HepG2 (cell line): ENCODE data around the gene COPA. TPM values are rescaled to one million over a fixed set of nuclear protein-coding genes. Genes with fewer than 3 reads are reported as not detected.

Experiments used
- AKAP8 ChIP-seq: sonication (generic); formaldehyde crosslinking; IDR thresholded peaks from 2 replicates; pipeline ENCODE4 v1.5.1; 2020; ENCODE audit warnings: mild to moderate bottlenecking, missing genetic modification reagents
- ATF6 ChIP-seq: sonication (generic); formaldehyde crosslinking; conservative IDR thresholded peaks from 2 replicates; pipeline ENCODE4 v1.4.0; 2020; ENCODE audit warnings: missing genetic modification reagents
- CHD2 ChIP-seq: IDR thresholded peaks from 2 replicates; pipeline ENCODE4 v1.6.1; 2011; ENCODE audit warnings: low read depth, low read length, improper control_type of control experiment
- DNMT1 ChIP-seq: sonication (generic); formaldehyde crosslinking; IDR thresholded peaks from 2 replicates; pipeline ENCODE4 v1.5.1; 2020; ENCODE audit warnings: mild to moderate bottlenecking, missing genetic modification reagents
- ELF3 ChIP-seq: IDR thresholded peaks from 2 replicates; pipeline ENCODE4 v1.6.1; 2016; ENCODE audit warnings: missing genetic modification reagents, missing compliant biosample characterization
- FOXA3 ChIP-seq: IDR thresholded peaks from 2 replicates; pipeline ENCODE4 v1.6.1; 2016; ENCODE audit warnings: missing genetic modification reagents, missing compliant biosample characterization
- KDM4B ChIP-seq: sonication (generic); formaldehyde crosslinking; IDR thresholded peaks from 2 replicates; pipeline ENCODE4 v1.4.0; 2020; ENCODE audit warnings: missing genetic modification reagents
- NCOA1 ChIP-seq: sonication (generic); formaldehyde crosslinking; IDR thresholded peaks from 2 replicates; pipeline ENCODE4 v1.9.0; 2021; ENCODE audit warnings: missing genetic modification reagents
- PCBP2 ChIP-seq: fragments of 200-400 bp; formaldehyde crosslinking; optimal IDR thresholded peaks from 2 replicates; pipeline ENCODE3; 2018; ENCODE audit warnings: low read length, low read depth; ENCODE audit not compliant: poor library complexity, severe bottlenecking
- PHF20 ChIP-seq: sonication (generic); formaldehyde crosslinking; IDR thresholded peaks from 2 replicates; pipeline ENCODE4 v1.5.0; 2020; ENCODE audit warnings: mild to moderate bottlenecking, missing genetic modification reagents
- PHF8 ChIP-seq: sonication (generic); formaldehyde crosslinking; IDR thresholded peaks from 2 replicates; pipeline ENCODE4 v1.5.0; 2020; ENCODE audit warnings: missing genetic modification reagents
- PRDM10 ChIP-seq: sonication (generic); formaldehyde crosslinking; IDR thresholded peaks from 2 replicates; pipeline ENCODE4 v1.4.0; 2020; ENCODE audit warnings: low read depth, missing genetic modification reagents
- RAD51 ChIP-seq: fragments of 450-650 bp; IDR thresholded peaks from 2 replicates; pipeline ENCODE4 v1.6.1; 2016; ENCODE audit warnings: borderline replicate concordance
- RNF2 ChIP-seq: fragments of 450-650 bp; conservative IDR thresholded peaks from 2 replicates; pipeline ENCODE4 v1.6.1; 2016; ENCODE audit warnings: low read depth
- SRY ChIP-seq: sonication (generic); formaldehyde crosslinking; IDR thresholded peaks from 2 replicates; pipeline ENCODE4 v1.8.0; 2022; ENCODE audit warnings: mild to moderate bottlenecking, missing genetic modification reagents
- YEATS2 ChIP-seq: sonication (generic); formaldehyde crosslinking; IDR thresholded peaks from 2 replicates; pipeline ENCODE4 v1.4.0; 2020; ENCODE audit warnings: missing genetic modification reagents, borderline replicate concordance
- ZNF331 ChIP-seq: sonication (generic); formaldehyde crosslinking; IDR thresholded peaks from 2 replicates; pipeline ENCODE4 v1.4.0; 2020; ENCODE audit warnings: missing genetic modification reagents
- ZNF556 ChIP-seq: sonication (generic); formaldehyde crosslinking; IDR thresholded peaks from 2 replicates; pipeline ENCODE4 v1.4.0; 2020; ENCODE audit warnings: mild to moderate bottlenecking, missing genetic modification reagents, borderline replicate concordance
- ZNF724P ChIP-seq: sonication (generic); formaldehyde crosslinking; IDR thresholded peaks from 2 replicates; pipeline ENCODE4 v1.8.0; 2022; ENCODE audit warnings: missing genetic modification reagents, borderline replicate concordance
- ZNF784 ChIP-seq: sonication (generic); formaldehyde crosslinking; IDR thresholded peaks from 2 replicates; pipeline ENCODE4 v1.5.1; 2020; ENCODE audit warnings: missing genetic modification reagents, mild to moderate bottlenecking, borderline replicate concordance
- ZSCAN31 ChIP-seq: sonication (generic); formaldehyde crosslinking; IDR thresholded peaks from 2 replicates; pipeline ENCODE4 v1.5.0; 2020; ENCODE audit warnings: low read depth, mild to moderate bottlenecking, missing genetic modification reagents
- polyA plus RNA-seq, 8 experiments: library from polyadenylated mRNA; depleted of rRNA in 3 of 8; stranded (reverse) in 7 of 8; unstranded in 1 of 8; fragments of >200 nt; fragmentation: Illumina TruSeq in 4 of 8; extraction: Trizol in 4 of 8; gene quantifications; 2 replicates each; pipeline versions ENCODE4 v1.2.1 to v1.2.3, GENCODE V29; 2011 to 2016; ENCODE audit warnings: low read depth in 4 of 8, missing spikeins in 1 of 8, mixed read lengths in 1 of 8; ENCODE audit not compliant: insufficient read depth in 1 of 8
- total RNA-seq, 5 experiments: library from RNA; depleted of rRNA; stranded (reverse); fragments of >200 nt; fragmentation: Illumina TruSeq; extraction: Trizol; gene quantifications; 2 replicates each; pipeline ENCODE4 v1.2.3, GENCODE V29; 2016; ENCODE audit warnings: low read depth in 1 of 5
- TF ChIP-seq, protein P1 (sequence below): sonication (generic); formaldehyde crosslinking; IDR thresholded peaks from 2 replicates; pipeline ENCODE4 v1.8.0; 2022; ENCODE audit warnings: mild to moderate bottlenecking, missing genetic modification reagents, moderate library complexity

Gene COPA
- total and polyA plus RNA-seq, 2 of the 13 experiments (the other 11 are each of a cell fraction or from before 2014, with no cell fraction given) = 160 to 197 TPM

- no peak for TF ChIP-seq PCBP2
- TF ChIP-seq SRY (CRISPR knock-in tag) = no peak
- peak; percentile 92 for TF ChIP-seq PHF20 (CRISPR knock-in tag)
- peak; percentile 93 for TF ChIP-seq PHF8 (CRISPR knock-in tag)
- no peak for TF ChIP-seq DNMT1 (CRISPR knock-in tag)
- TF ChIP-seq ATF6 = peak; percentile 74; the same call in 1 of the 2 replicates
- peak; percentile 94 for TF ChIP-seq YEATS2 (CRISPR knock-in tag)
- peak; percentile 66; the same call in 1 of the 2 replicates for TF ChIP-seq KDM4B
- peak; percentile 59; the same call in 1 of the 2 replicates for TF ChIP-seq ZSCAN31 (CRISPR knock-in tag)
- no peak for TF ChIP-seq AKAP8 (CRISPR knock-in tag)
- TF ChIP-seq RNF2 = no peak
- TF ChIP-seq ZNF784 (CRISPR knock-in tag) = peak; percentile 56; the same call in 1 of the 2 replicates
- TF ChIP-seq PRDM10 = 0 out of 2 replicates have a peak, but pooled peaks have one; percentile 60
- no peak for TF ChIP-seq ZNF724P (CRISPR knock-in tag)
- TF ChIP-seq ELF3 (CRISPR knock-in tag) = peak; percentile 86
- peak; percentile 33; the same call in 1 of the 2 replicates for TF ChIP-seq FOXA3 (CRISPR knock-in tag)
- TF ChIP-seq, protein P1, sequence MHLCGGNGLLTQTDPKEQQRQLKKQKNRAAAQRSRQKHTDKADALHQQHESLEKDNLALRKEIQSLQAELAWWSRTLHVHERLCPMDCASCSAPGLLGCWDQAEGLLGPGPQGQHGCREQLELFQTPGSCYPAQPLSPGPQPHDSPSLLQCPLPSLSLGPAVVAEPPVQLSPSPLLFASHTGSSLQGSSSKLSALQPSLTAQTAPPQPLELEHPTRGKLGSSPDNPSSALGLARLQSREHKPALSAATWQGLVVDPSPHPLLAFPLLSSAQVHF (CRISPR knock-in tag) = no peak
- peak; percentile 55; the same call in 1 of the 2 replicates for TF ChIP-seq ZNF331
- TF ChIP-seq NCOA1 = 0 out of 2 replicates have a peak, but pooled peaks have one; percentile 46
- 0 out of 2 replicates have a peak, but pooled peaks have one; percentile 27 for TF ChIP-seq CHD2
- TF ChIP-seq ZNF556 = peak; percentile 92; the same call in 1 of the 2 replicates
- TF ChIP-seq RAD51 = no peak
Measured at GRCh38 chr1:160342953-160343869, at the start of gene COPA, which contains the start of gene NCSTN (continued).
